ENCODE data around the gene PTGFRN. TPM values are rescaled to one million over a fixed set of nuclear protein-coding genes. Genes with fewer than 3 reads are reported as not detected.

PTGFRN gene
- total RNA-seq, 1 donor from 2014 or later: 80.0 TPM

- Mint-ChIP-seq H3K36me3 (peaks cover 40% of the 10 kb centered on the region), H3K4me1 (ENCODE audit: unreplicated experiment) (peaks cover 21% of the 10 kb centered on the region), H3K27ac (no peak overlapping the region), H3K9me3 (peaks cover 14% of the 10 kb centered on the region), H3K27me3 (no peaks in the 10 kb centered on the region), H3K4me3 (no peak overlapping the region)
- no peak for TF ChIP-seq CTCF (conservative IDR thresholded peaks at IDR 0.05)
- no peak for DNase-seq (ENCODE audit: extremely low spot score, unreplicated experiment)
Observed at GRCh38 chr1:116993286-116993685, 83.6 kb downstream of the PTGFRN start.

GRCh38 chr1:116994411-116994810 lies 84.7 kb downstream of the PTGFRN start:
- no peak for TF ChIP-seq CTCF (conservative IDR thresholded peaks at IDR 0.05)
- Mint-ChIP-seq H3K4me1 (ENCODE audit: unreplicated experiment) (peaks cover 16% of the 10 kb centered on the region), H3K4me3 (no peak overlapping the region), H3K27me3 (no peaks in the 10 kb centered on the region), H3K9me3 (peaks cover 16% of the 10 kb centered on the region), H3K27ac (no peak overlapping the region), H3K36me3 (peaks cover 40% of the 10 kb centered on the region)
- no peak for DNase-seq (ENCODE audit: extremely low spot score, unreplicated experiment)

GRCh38 chr1:116997066-116997465 lies 87.3 kb downstream of the PTGFRN start:
- DNase-seq (ENCODE audit: extremely low spot score, unreplicated experiment): no peak
- no peak for TF ChIP-seq CTCF (conservative IDR thresholded peaks at IDR 0.05)
- Mint-ChIP-seq H3K4me1 (ENCODE audit: unreplicated experiment) (peaks cover 16% of the 10 kb centered on the region), H3K36me3 (peaks cover 30% of the 10 kb centered on the region), H3K9me3 (peaks cover 22% of the 10 kb centered on the region), H3K4me3 (no peak overlapping the region), H3K27ac (peak overlapping the region; percentile 39), H3K27me3 (no peaks in the 10 kb centered on the region)

- no peak for DNase-seq (ENCODE audit: extremely low spot score, unreplicated experiment)
- H3K4me3 Mint-ChIP-seq: no peak overlapping the region
- H3K27ac Mint-ChIP-seq: no peak overlapping the region
Observed at GRCh38 chr1:116997636-116998035, 87.9 kb downstream of the PTGFRN start.

GRCh38 chr1:116999596-116999995 lies 89.9 kb downstream of the PTGFRN start:
- TF ChIP-seq CTCF (conservative IDR thresholded peaks at IDR 0.05): no peak
- H3K4me3 Mint-ChIP-seq: no peak overlapping the region
- peaks cover 20% of the 10 kb centered on the region for H3K36me3 Mint-ChIP-seq
- DNase-seq (ENCODE audit: extremely low spot score, unreplicated experiment): no peak
- peaks cover 18% of the 10 kb centered on the region for H3K9me3 Mint-ChIP-seq
- H3K27me3 Mint-ChIP-seq: no peaks in the 10 kb centered on the region
- peaks cover 24% of the 10 kb centered on the region for H3K4me1 Mint-ChIP-seq (ENCODE audit: unreplicated experiment)
- H3K27ac Mint-ChIP-seq: peak overlapping the region; percentile 8

More at GRCh38 chr1:116997636-116998035, 87.9 kb downstream of the PTGFRN start:
- H3K4me1 Mint-ChIP-seq (ENCODE audit: unreplicated experiment): peaks cover 16% of the 10 kb centered on the region
- TF ChIP-seq CTCF (conservative IDR thresholded peaks at IDR 0.05): no peak
- peaks cover 19% of the 10 kb centered on the region for H3K9me3 Mint-ChIP-seq
- H3K27me3 Mint-ChIP-seq: no peaks in the 10 kb centered on the region
- H3K36me3 Mint-ChIP-seq: peaks cover 26% of the 10 kb centered on the region

GRCh38 chr1:117000142-117000541 lies 90.4 kb downstream of the PTGFRN start:
- Mint-ChIP-seq H3K27me3 (no peaks in the 10 kb centered on the region), H3K4me1 (ENCODE audit: unreplicated experiment) (peaks cover 24% of the 10 kb centered on the region), H3K4me3 (no peak overlapping the region), H3K36me3 (peaks cover 20% of the 10 kb centered on the region), H3K27ac (no peak overlapping the region), H3K9me3 (peaks cover 18% of the 10 kb centered on the region)
- no peak for TF ChIP-seq CTCF (conservative IDR thresholded peaks at IDR 0.05)
- no peak for DNase-seq (ENCODE audit: extremely low spot score, unreplicated experiment)
